Measurements from ENCODE around the gene KCMF1.

Gene KCMF1

DNA sequence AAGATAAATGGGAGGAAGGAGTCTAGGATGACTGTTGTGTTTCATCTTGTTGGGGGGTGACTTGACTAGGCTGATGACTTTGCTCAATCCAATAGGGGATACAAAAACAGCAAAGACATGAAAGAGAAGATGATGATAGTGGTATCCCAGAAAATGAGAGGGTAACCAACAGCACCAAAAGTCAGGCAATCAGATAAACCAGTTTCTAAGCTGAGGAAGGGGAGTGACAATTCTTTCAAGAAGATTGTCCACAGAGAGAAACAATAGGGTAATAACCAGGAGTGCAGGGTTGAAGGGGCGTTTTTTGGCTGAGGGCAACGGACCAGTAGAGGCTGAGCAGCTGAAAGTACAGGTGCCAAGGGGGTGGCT lies 7.7 kb upstream of the KCMF1 start:
- no peak for DNase-seq (ENCODE audit: low read depth)
- H3K4me3 ChIP-seq (ENCODE audit: low read depth, low read length): no peak overlapping the region
- TF ChIP-seq, protein P1, sequence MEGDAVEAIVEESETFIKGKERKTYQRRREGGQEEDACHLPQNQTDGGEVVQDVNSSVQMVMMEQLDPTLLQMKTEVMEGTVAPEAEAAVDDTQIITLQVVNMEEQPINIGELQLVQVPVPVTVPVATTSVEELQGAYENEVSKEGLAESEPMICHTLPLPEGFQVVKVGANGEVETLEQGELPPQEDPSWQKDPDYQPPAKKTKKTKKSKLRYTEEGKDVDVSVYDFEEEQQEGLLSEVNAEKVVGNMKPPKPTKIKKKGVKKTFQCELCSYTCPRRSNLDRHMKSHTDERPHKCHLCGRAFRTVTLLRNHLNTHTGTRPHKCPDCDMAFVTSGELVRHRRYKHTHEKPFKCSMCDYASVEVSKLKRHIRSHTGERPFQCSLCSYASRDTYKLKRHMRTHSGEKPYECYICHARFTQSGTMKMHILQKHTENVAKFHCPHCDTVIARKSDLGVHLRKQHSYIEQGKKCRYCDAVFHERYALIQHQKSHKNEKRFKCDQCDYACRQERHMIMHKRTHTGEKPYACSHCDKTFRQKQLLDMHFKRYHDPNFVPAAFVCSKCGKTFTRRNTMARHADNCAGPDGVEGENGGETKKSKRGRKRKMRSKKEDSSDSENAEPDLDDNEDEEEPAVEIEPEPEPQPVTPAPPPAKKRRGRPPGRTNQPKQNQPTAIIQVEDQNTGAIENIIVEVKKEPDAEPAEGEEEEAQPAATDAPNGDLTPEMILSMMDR (IDR thresholded peaks at IDR 0.05; ENCODE audit: low read depth, low read length, missing control alignments): no peak

DNA sequence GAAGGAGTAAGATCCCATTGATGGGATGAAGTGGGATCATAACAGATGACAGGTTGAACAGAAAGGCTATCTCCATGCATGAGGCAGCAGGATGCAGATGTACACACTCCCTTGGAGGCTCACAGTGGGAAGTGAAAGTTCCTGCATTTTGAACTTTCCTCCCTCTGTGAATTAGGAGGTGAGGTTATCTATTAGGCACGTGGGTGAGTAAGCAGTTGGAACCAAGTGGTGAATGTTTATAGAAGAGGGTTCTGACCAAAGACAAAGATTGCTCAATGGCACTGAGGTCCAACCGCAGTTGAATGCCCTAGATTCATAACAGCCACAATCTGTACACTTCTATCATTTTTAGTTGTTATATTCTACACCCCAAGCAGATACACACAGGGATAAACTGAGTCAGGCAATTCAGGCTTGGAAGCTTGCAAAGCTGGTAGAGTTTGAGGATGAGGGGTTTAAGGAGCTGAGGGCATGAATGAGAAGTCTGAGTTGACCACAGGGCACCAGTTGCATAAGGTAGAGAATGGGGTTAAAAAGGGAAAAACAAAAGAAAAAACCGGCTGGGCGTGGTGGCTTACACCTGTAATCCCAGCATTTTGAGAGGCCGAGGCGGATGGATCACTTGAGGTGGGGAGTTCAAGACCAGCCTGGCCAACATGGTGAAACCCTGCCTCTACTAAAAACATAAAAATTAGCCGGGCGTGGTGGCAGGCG lies 7.1 kb upstream of the KCMF1 start:
- H3K4me3 ChIP-seq (ENCODE audit: low read depth, low read length): no peak overlapping the region
- TF ChIP-seq, protein P1 (IDR thresholded peaks at IDR 0.05; ENCODE audit: low read depth, low read length, missing control alignments): no peak
- DNase-seq (ENCODE audit: low read depth): no peak

GRCh38 chr2:84964406-84965191 lies 6.4 kb upstream of the KCMF1 start:
- TF ChIP-seq, protein P1 (IDR thresholded peaks at IDR 0.05; ENCODE audit: low read depth, low read length, missing control alignments): no peak
- H3K4me3 ChIP-seq (ENCODE audit: low read depth, low read length): no peak overlapping the region
- no peak for DNase-seq (ENCODE audit: low read depth)

DNA sequence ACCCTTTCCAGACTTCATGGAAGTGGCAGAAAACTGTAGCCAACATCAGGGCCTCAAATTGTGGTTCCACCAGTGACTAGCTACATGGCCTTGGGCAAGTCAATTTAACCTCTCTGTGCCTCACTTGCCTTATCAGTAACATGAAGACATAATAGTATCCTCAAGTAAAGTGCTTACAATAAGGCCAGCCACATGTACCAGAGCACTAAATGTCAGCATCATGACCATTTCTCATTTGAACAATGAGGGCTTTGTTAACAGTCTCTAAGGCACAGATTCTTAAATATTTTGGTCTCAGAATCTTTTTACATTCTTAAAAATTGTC lies 5.8 kb upstream of the KCMF1 start:
- TF ChIP-seq, protein P1 (IDR thresholded peaks at IDR 0.05; ENCODE audit: low read depth, low read length, missing control alignments): no peak
- DNase-seq (ENCODE audit: low read depth): no peak
- no peak overlapping the region for H3K4me3 ChIP-seq (ENCODE audit: low read depth, low read length)

GRCh38 chr2:84965827-84966226 lies 5.1 kb upstream of the KCMF1 start:
- no peak for DNase-seq (ENCODE audit: low read depth)
- H3K4me3 ChIP-seq (ENCODE audit: low read depth, low read length): no peak overlapping the region
- TF ChIP-seq, protein P1 (IDR thresholded peaks at IDR 0.05; ENCODE audit: low read depth, low read length, missing control alignments): no peak

- H3K4me3 ChIP-seq (ENCODE audit: low read depth, low read length): no peak overlapping the region
- TF ChIP-seq, protein P1 (IDR thresholded peaks at IDR 0.05; ENCODE audit: low read depth, low read length, missing control alignments): no peak
- no peak for DNase-seq (ENCODE audit: low read depth)
Observed at GRCh38 chr2:84966731-84967130, 4.2 kb upstream of the KCMF1 start.

Data from GM12864 (cell line).